Mucosa of gallbladder (tissue), 1 donor: ENCODE measurements around the gene POU2F1. TPM values are rescaled to one million over a fixed set of nuclear protein-coding genes. Genes with fewer than 3 reads are reported as not detected.

Experiments used
- DNase-seq: peaks from one replicate; pipeline ENCODE4 v3.0.0-alpha.2; 2020; ENCODE audit warnings: low spot score
- total RNA-seq: library from RNA; stranded (reverse); gene quantifications from one replicate; pipeline ENCODE4 v1.2.1, GENCODE V29; 2021
- donor health status: DM: no; HTN: no; CAD: no.

Gene POU2F1
- total RNA-seq, 1 donor from 2014 or later = 12.5 TPM

GRCh38 chr1:167442142-167442848 lies 221.6 kb downstream of the POU2F1 start:
- DNase-seq = peak; percentile 82

- DNase-seq = no peak
These were observed 222.3 kb downstream of the POU2F1 start for GRCh38 chr1:167442854-167443565.

GRCh38 chr1:167443757-167444156 lies 223.1 kb downstream of the POU2F1 start:
- no peak for DNase-seq

GRCh38 chr1:167446966-167447365 lies 226.3 kb downstream of the POU2F1 start:
- no peak for DNase-seq

GRCh38 chr1:167447521-167448136 lies 226.9 kb downstream of the POU2F1 start:
- DNase-seq = peak; percentile 91

- no peak for DNase-seq
These were observed 230.2 kb downstream of the POU2F1 start for GRCh38 chr1:167450843-167451242.

- DNase-seq = no peak
These were observed 231.8 kb downstream of the POU2F1 start for GRCh38 chr1:167452483-167452882.

- DNase-seq = no peak
These were observed 232.4 kb downstream of the POU2F1 start for GRCh38 chr1:167453123-167453522.

GRCh38 chr1:167454304-167454893 lies 233.7 kb downstream of the POU2F1 start:
- DNase-seq = no peak

- DNase-seq = peak; percentile 58
These were observed 234.5 kb downstream of the POU2F1 start for GRCh38 chr1:167454894-167455785.

GRCh38 chr1:167455786-167456446 lies 235.2 kb downstream of the POU2F1 start:
- no peak for DNase-seq

GRCh38 chr1:167456524-167456923 lies 235.8 kb downstream of the POU2F1 start:
- DNase-seq = no peak

- no peak for DNase-seq
These were observed 236.2 kb downstream of the POU2F1 start for GRCh38 chr1:167456926-167457325.

- DNase-seq = no peak
These were observed 237.4 kb downstream of the POU2F1 start for GRCh38 chr1:167457936-167458584.

- DNase-seq = no peak
These were observed 240.2 kb downstream of the POU2F1 start for GRCh38 chr1:167460836-167461235.

GRCh38 chr1:167462341-167462740 lies 241.7 kb downstream of the POU2F1 start:
- DNase-seq = no peak

- DNase-seq = no peak
These were observed 242.4 kb downstream of the POU2F1 start for GRCh38 chr1:167463080-167463479.

GRCh38 chr1:167463875-167464575 lies 243.3 kb downstream of the POU2F1 start:
- no peak for DNase-seq

GRCh38 chr1:167465018-167465417 lies 244.3 kb downstream of the POU2F1 start:
- DNase-seq = no peak

GRCh38 chr1:167465743-167466142 lies 245.1 kb downstream of the POU2F1 start:
- DNase-seq = no peak
